ENCODE data around the gene PTPRN2. TPM values are rescaled to one million over a fixed set of nuclear protein-coding genes. Genes with fewer than 3 reads are reported as not detected.

PTPRN2 gene
- total RNA-seq, 2 experiments from 2014 or later, result 0.70 TPM; not detected in 1

DNA sequence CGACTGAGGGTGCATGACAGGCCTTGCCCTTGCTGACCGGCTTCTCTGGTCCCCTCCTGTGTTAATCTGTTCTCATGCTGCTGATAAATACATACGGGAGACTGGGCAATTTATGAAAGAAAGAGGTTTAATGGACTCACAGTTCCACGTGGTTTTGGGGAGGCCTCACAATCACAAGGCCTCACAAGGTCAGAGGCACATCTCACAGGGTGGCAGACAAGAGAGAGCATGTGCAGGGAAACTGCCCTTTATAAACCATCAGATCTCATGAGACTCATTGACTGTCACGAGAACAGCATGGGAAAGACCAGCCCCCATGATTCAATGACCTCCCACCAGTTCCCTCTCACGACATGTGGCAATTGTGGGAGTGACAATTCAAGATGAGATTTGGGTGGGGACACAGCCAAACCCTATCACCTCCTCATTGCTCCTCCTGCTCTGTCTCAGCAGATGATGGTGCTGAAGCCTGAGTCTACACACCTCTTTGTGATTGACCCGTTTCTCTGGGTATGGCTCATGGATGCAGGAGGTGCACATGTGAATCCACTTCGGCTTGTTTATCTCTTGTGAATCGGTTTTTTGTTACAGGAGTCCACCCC lies 703.1 kb downstream of the PTPRN2 start:
- no TSS peak for BruUV-seq (replicated peaks)
- TF ChIP-seq EZH2phosphoT487 (IDR thresholded peaks at IDR 0.05; ENCODE audit: borderline replicate concordance, low read depth, low read length), result no peak
- TF ChIP-seq, protein P1, sequence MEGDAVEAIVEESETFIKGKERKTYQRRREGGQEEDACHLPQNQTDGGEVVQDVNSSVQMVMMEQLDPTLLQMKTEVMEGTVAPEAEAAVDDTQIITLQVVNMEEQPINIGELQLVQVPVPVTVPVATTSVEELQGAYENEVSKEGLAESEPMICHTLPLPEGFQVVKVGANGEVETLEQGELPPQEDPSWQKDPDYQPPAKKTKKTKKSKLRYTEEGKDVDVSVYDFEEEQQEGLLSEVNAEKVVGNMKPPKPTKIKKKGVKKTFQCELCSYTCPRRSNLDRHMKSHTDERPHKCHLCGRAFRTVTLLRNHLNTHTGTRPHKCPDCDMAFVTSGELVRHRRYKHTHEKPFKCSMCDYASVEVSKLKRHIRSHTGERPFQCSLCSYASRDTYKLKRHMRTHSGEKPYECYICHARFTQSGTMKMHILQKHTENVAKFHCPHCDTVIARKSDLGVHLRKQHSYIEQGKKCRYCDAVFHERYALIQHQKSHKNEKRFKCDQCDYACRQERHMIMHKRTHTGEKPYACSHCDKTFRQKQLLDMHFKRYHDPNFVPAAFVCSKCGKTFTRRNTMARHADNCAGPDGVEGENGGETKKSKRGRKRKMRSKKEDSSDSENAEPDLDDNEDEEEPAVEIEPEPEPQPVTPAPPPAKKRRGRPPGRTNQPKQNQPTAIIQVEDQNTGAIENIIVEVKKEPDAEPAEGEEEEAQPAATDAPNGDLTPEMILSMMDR (conservative IDR thresholded peaks at IDR 0.05; ENCODE audit: low read length), result no peak
- intact Hi-C loops (cut with micrococcal nuclease; ENCODE audit: unreplicated experiment), result no loop called here

DNA sequence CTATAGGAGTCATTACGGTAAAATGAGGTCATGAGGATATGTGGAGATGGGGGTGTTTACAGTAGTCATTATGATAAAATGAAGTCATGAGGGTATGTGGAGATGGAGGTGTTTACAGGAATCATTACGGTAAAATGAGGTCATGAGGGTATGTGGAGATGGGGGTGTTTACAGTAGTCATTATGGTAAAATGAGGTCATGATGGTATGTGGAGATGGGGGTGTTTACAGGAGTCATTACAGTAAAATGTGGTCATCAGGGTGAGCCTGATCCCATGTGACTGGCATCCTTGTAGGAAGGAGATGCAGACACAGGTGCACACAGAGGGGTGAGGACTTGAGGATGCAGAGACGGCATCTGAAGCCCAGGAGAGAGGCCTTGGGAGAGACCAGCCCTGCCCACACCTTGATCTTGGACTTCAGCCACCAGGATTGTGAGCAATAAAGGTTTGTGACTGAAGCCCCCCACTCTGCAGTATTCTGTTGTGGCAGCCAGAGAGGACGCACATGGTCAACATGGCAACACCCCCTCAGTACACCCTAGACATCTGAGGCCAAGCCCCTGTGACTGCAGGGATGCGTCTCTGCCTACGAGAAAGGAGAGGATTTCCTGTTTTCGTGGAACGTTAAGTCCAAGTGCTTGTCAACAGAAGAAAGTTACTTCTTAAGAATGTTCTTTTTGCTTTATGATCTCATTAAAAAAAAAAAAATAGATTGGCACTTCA lies 706.4 kb downstream of the PTPRN2 start:
- CTCF ChIA-PET (ENCODE audit: unreplicated experiment), result no interaction called here
- Histone ChIP-seq H2AFZ (ENCODE audit: low read length) (no peak overlapping the region), H3K27ac (ENCODE audit: low read depth, low read length, poor library complexity, severe bottlenecking) (no peak overlapping the region), H3K36me3 (ENCODE audit: insufficient read depth, low read length) (no peaks in the 10 kb centered on the region), H3K4me3 (ENCODE audit: low read depth, low read length, poor library complexity, severe bottlenecking) (no peak overlapping the region), H4K20me1 (ENCODE audit: insufficient read depth, low read length) (no peaks in the 10 kb centered on the region), H3K9me2 (ENCODE audit: insufficient read depth, low read length) (no peaks in the 10 kb centered on the region), H3K4me2 (ENCODE audit: low read length) (no peak overlapping the region), H3K9me3 (ENCODE audit: low read length) (peaks cover 24% of the 10 kb centered on the region; the same call in 1 of the 2 replicates), H3K79me2 (ENCODE audit: insufficient read depth, low read depth, low read length) (no peaks in the 10 kb centered on the region), H3K4me1 (ENCODE audit: insufficient read depth, low read length, poor library complexity, severe bottlenecking) (no peaks in the 10 kb centered on the region)
- POLR2A ChIA-PET, result interaction anchor here (0.6 to 0.7 kb wide), 2 partner anchors 17 to 89 kb away, joined by 3 read pairs; no protein-coding TSS in a partner anchor
- DNase-seq (ENCODE audit: low spot score), result no peak
- intact Hi-C loops (cut with micrococcal nuclease; ENCODE audit: unreplicated experiment), result no loop called here
- BruUV-seq (replicated peaks), result no TSS peak
- no peak for TF ChIP-seq EZH2phosphoT487 (IDR thresholded peaks at IDR 0.05; ENCODE audit: borderline replicate concordance, low read depth, low read length)
- TF ChIP-seq, protein P1 (conservative IDR thresholded peaks at IDR 0.05; ENCODE audit: low read length), result no peak

More for the DNA sequence above, 703.1 kb downstream of the PTPRN2 start:
- H3K4me1 ChIP-seq (ENCODE audit: insufficient read depth, low read length, poor library complexity, severe bottlenecking), result no peaks in the 10 kb centered on the region
- H3K9me2 ChIP-seq (ENCODE audit: insufficient read depth, low read length), result no peaks in the 10 kb centered on the region
- peaks cover 24% of the 10 kb centered on the region; the same call in 1 of the 2 replicates for H3K9me3 ChIP-seq (ENCODE audit: low read length)
- no peak overlapping the region for H3K4me2 ChIP-seq (ENCODE audit: low read length)
- no peak overlapping the region for H2AFZ ChIP-seq (ENCODE audit: low read length)
- POLR2A ChIA-PET, result no interaction called here
- no peaks in the 10 kb centered on the region for H3K79me2 ChIP-seq (ENCODE audit: insufficient read depth, low read depth, low read length)
- no peak for DNase-seq (ENCODE audit: low spot score)
- no peaks in the 10 kb centered on the region for H3K36me3 ChIP-seq (ENCODE audit: insufficient read depth, low read length)
- H3K27ac ChIP-seq (ENCODE audit: low read depth, low read length, poor library complexity, severe bottlenecking), result no peak overlapping the region
- CTCF ChIA-PET (ENCODE audit: unreplicated experiment), result no interaction called here
- H4K20me1 ChIP-seq (ENCODE audit: insufficient read depth, low read length), result no peaks in the 10 kb centered on the region
- no peak overlapping the region for H3K4me3 ChIP-seq (ENCODE audit: low read depth, low read length, poor library complexity, severe bottlenecking)

DNA sequence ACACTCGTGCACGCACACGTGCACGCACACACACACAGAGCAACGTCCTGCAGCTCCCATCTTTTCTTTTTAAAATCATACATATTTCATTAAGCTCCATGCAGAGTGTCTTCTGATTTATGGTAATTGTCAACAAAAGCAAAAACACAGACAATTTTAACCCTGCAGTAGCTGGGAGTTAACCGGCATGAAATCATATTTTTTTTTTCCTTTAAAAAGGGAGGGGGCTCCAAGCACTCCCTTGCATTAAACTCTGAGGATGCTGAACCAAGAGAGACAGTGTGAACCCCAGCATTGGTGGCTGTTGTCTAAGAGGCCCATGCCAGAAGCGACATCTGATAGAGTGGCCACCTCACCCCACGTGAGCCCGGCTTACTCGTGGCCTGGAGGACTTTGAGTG lies 708.2 kb downstream of the PTPRN2 start:
- peaks cover 24% of the 10 kb centered on the region; the same call in 1 of the 2 replicates for H3K9me3 ChIP-seq (ENCODE audit: low read length)
- no peak overlapping the region for H3K4me3 ChIP-seq (ENCODE audit: low read depth, low read length, poor library complexity, severe bottlenecking)
- intact Hi-C loops (cut with micrococcal nuclease; ENCODE audit: unreplicated experiment), result no loop called here
- no peaks in the 10 kb centered on the region for H3K9me2 ChIP-seq (ENCODE audit: insufficient read depth, low read length)
- no peak overlapping the region for H3K27ac ChIP-seq (ENCODE audit: low read depth, low read length, poor library complexity, severe bottlenecking)
- ChIA-PET POLR2A (interaction anchor here (0.6 kb wide), 1 partner anchor 1678 kb away, joined by 4 read pairs; no protein-coding TSS in a partner anchor), CTCF (ENCODE audit: unreplicated experiment) (no interaction called here)
- no peaks in the 10 kb centered on the region for H3K4me1 ChIP-seq (ENCODE audit: insufficient read depth, low read length, poor library complexity, severe bottlenecking)
- H3K4me2 ChIP-seq (ENCODE audit: low read length), result no peak overlapping the region
- H3K36me3 ChIP-seq (ENCODE audit: insufficient read depth, low read length), result no peaks in the 10 kb centered on the region
- H2AFZ ChIP-seq (ENCODE audit: low read length), result no peak overlapping the region
- TF ChIP-seq, protein P1 (conservative IDR thresholded peaks at IDR 0.05; ENCODE audit: low read length), result no peak
- TF ChIP-seq EZH2phosphoT487 (IDR thresholded peaks at IDR 0.05; ENCODE audit: borderline replicate concordance, low read depth, low read length), result no peak
- no peak for DNase-seq (ENCODE audit: low spot score)
- no peaks in the 10 kb centered on the region for H3K79me2 ChIP-seq (ENCODE audit: insufficient read depth, low read depth, low read length)
- BruUV-seq (replicated peaks), result no TSS peak
- H4K20me1 ChIP-seq (ENCODE audit: insufficient read depth, low read length), result no peaks in the 10 kb centered on the region

Data from OCI-LY7 (cell line).